ENCODE measurements around the gene ANKRD39. TPM values are rescaled to one million over a fixed set of nuclear protein-coding genes. Genes with fewer than 3 reads are reported as not detected.
A peak's percentile ranks its signal among the peaks of the same experiment; 100 is the strongest.

ANKRD39 gene
- total RNA-seq, 1 donor, result 5.1 TPM

DNA sequence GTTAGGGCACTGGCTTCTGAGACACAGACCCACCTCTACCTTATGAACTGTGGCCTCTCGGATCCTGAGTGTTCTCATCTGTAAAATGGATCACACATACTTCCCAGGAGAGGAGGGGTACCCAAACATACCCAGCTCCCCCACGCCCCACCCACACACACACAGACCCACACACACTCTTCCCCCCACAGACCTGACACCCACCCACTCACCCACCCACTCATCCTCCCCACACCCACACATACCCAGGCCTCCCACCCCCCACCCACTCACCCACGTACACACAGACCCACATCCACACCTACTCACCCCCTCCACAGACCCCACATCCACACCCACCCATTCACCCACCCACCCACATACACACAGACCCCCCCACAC lies 36.3 kb upstream of the ANKRD39 start:
- TF ChIP-seq, protein P1, sequence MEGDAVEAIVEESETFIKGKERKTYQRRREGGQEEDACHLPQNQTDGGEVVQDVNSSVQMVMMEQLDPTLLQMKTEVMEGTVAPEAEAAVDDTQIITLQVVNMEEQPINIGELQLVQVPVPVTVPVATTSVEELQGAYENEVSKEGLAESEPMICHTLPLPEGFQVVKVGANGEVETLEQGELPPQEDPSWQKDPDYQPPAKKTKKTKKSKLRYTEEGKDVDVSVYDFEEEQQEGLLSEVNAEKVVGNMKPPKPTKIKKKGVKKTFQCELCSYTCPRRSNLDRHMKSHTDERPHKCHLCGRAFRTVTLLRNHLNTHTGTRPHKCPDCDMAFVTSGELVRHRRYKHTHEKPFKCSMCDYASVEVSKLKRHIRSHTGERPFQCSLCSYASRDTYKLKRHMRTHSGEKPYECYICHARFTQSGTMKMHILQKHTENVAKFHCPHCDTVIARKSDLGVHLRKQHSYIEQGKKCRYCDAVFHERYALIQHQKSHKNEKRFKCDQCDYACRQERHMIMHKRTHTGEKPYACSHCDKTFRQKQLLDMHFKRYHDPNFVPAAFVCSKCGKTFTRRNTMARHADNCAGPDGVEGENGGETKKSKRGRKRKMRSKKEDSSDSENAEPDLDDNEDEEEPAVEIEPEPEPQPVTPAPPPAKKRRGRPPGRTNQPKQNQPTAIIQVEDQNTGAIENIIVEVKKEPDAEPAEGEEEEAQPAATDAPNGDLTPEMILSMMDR (IDR thresholded peaks at IDR 0.05; ENCODE audit: extremely low read depth, low read depth, low read length), result no peak
- H4K20me1 ChIP-seq (ENCODE audit: insufficient read depth, low read length), result no peaks in the 10 kb centered on the region
- H3K4me2 ChIP-seq (ENCODE audit: insufficient read depth, low read length), result no peak overlapping the region
- H3K27ac ChIP-seq (ENCODE audit: low read depth, low read length), result no peak overlapping the region
- H3K4me3 ChIP-seq (ENCODE audit: insufficient read depth, low read length), result no peak overlapping the region
- no peaks in the 10 kb centered on the region for H3K79me2 ChIP-seq (ENCODE audit: insufficient read depth, low read length)
- no peaks in the 10 kb centered on the region for H3K27me3 ChIP-seq (ENCODE audit: insufficient read depth, low read length)
- no peak overlapping the region for H2AFZ ChIP-seq (ENCODE audit: low read length)
- H3K36me3 ChIP-seq (ENCODE audit: insufficient read depth, low read length), result no peaks in the 10 kb centered on the region
- no peaks in the 10 kb centered on the region for H3K9me3 ChIP-seq (ENCODE audit: low read depth, low read length)
- no peak for DNase-seq (ENCODE audit: insufficient read length, low spot score, missing footprints)
- H3K4me1 ChIP-seq (ENCODE audit: insufficient read depth, low read length), result peaks cover 17% of the 10 kb centered on the region

DNA sequence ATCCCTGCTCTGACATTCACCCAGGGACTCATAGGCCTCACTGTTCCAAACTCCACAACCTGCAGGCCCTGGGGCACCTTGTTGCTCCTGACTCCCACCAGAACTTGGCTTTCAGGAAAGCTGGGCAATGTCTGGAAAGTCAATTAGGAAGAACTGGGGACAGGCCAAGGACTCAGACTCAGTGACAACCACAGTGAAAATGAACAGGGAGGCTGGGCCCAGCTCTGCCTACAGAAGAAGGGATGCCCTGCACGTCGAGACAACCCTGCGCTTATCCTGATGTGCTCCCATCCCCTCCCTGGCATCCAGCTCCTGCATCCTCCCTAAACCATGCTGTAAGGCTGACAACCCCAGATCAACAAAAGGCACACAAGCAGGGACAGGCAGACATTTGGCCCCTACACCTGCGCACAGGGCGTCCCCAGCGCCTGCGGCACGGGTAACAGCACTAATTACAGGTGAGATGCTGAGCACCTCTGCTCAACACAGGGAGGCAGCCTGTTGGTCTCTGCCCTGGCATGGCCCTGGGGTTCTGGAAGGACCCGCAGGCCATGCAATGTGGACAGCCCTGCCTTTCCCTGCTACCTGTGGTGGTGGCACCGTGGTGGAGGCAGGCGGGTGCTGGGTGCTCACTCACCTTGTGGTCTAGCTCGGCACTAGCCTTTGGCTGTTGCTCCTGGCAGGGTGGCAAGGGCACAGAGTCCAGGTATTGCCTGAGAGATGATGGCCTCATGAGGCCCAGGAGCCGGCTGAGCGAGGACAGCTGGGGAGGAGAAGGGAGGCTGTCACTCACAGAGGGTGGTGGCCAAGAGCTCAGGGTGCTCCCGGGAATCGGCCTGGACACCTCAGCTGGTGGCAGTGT lies 35.7 kb upstream of the ANKRD39 start:
- peaks cover 12% of the 10 kb centered on the region for H3K4me1 ChIP-seq (ENCODE audit: insufficient read depth, low read length)
- no peak overlapping the region for H3K4me2 ChIP-seq (ENCODE audit: insufficient read depth, low read length)
- no peaks in the 10 kb centered on the region for H3K27me3 ChIP-seq (ENCODE audit: insufficient read depth, low read length)
- H3K79me2 ChIP-seq (ENCODE audit: insufficient read depth, low read length), result no peaks in the 10 kb centered on the region
- no peaks in the 10 kb centered on the region for H3K9me3 ChIP-seq (ENCODE audit: low read depth, low read length)
- no peak overlapping the region for H3K27ac ChIP-seq (ENCODE audit: low read depth, low read length)
- H3K4me3 ChIP-seq (ENCODE audit: insufficient read depth, low read length), result no peak overlapping the region
- H4K20me1 ChIP-seq (ENCODE audit: insufficient read depth, low read length), result no peaks in the 10 kb centered on the region
- no peak overlapping the region for H2AFZ ChIP-seq (ENCODE audit: low read length)
- no peak for DNase-seq (ENCODE audit: insufficient read length, low spot score, missing footprints)
- no peaks in the 10 kb centered on the region for H3K36me3 ChIP-seq (ENCODE audit: insufficient read depth, low read length)
- TF ChIP-seq, protein P1 (IDR thresholded peaks at IDR 0.05; ENCODE audit: extremely low read depth, low read depth, low read length), result no peak

DNA sequence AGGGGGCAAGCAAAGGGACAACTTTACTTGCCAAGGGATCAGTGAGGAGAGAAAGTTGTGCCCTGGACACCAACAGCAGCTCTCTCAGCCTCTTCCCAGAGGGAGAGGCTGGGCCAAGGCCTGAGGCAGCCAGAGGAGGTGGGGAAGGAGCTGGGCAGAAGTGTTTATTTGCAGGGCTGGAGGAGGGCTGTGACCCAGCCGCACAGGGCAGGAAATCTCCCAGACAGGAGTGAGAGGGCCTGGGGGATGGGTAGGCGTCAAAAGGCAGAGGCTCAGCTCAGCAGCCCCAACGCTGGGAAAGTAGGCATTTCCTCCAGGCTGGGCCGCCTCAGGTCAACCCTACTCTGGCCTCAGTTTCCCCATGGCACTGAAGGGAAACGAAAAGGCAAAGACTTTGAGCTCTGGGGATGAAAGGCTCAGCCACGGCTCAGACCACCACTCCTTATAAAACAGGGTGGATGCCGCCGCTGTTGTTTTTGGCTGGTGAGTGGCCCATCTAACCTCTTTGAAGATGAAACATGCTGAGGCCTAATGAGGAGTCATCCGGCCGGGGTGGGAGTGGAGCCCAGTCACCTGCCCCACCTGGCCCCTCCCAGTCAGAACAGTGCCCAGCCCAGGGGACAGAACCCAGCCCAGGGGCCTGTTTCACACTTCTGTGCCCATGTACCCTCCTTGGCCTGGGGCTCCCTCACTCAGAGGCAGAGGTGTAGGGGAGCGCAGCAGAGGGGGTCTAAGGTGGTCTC lies 33.9 kb upstream of the ANKRD39 start:
- Histone ChIP-seq H3K36me3 (ENCODE audit: insufficient read depth, low read length) (no peaks in the 10 kb centered on the region), H3K27me3 (ENCODE audit: insufficient read depth, low read length) (no peaks in the 10 kb centered on the region), H3K79me2 (ENCODE audit: insufficient read depth, low read length) (no peaks in the 10 kb centered on the region), H3K4me1 (ENCODE audit: insufficient read depth, low read length) (peaks cover 12% of the 10 kb centered on the region), H3K27ac (ENCODE audit: low read depth, low read length) (no peak overlapping the region), H3K9me3 (ENCODE audit: low read depth, low read length) (no peaks in the 10 kb centered on the region), H4K20me1 (ENCODE audit: insufficient read depth, low read length) (no peaks in the 10 kb centered on the region), H3K4me3 (ENCODE audit: insufficient read depth, low read length) (no peak overlapping the region), H2AFZ (ENCODE audit: low read length) (peak overlapping the region; percentile 80), H3K4me2 (ENCODE audit: insufficient read depth, low read length) (no peak overlapping the region)
- TF ChIP-seq, protein P1 (IDR thresholded peaks at IDR 0.05; ENCODE audit: extremely low read depth, low read depth, low read length), result no peak
- DNase-seq (ENCODE audit: insufficient read length, low spot score, missing footprints), result peak; percentile 89

All from osteoblast (primary cell).